HUDEP-2 (cell line): ENCODE results near the gene TNFRSF21.

Experiments
- DNase-seq, 76 experiments: peaks; one replicate each; lab custom pipeline; 2025; ENCODE audit not compliant: unreplicated experiment in 76 of 76; lab: John Stamatoyannopoulos, UW

The TNFRSF21 gene

DNA sequence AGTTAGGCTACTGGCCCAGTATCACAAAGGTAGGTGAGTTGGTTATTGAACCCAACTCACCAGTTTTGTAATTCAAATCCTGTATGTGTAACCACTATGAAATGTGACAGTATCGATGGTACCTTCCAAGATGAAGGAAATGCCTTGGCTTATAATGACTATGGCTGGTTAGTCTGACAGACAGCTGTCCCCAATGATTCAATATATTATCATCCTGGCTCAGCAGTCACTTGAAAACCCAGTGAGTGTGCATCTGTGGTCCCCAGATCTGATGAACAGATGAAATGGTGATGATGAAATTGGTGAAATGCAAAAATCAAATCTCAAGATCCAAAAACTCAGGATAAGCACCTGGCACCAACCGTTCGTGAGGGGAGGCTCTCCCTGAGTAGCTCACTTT lies 54.8 kb downstream of the TNFRSF21 start:
- no peak for DNase-seq

DNA sequence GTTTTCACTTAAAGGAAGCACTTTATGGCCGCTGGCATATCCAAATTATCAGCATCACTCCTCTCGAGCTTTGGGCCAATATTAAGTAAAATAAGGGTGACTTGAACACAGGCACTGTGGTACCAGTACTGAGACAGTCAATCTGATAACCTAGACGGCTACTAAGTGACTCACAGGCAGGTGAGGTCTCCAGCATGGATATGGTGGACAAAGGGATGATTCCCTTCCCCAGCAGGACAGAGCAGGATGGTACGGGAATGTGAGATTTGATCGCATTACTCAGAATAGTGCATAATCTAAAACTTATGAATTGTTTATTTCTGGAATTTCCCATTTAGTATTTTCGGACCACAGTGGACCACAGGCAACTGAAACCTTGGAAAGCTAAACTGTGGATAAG lies 55.7 kb downstream of the TNFRSF21 start:
- no peak for DNase-seq

DNA sequence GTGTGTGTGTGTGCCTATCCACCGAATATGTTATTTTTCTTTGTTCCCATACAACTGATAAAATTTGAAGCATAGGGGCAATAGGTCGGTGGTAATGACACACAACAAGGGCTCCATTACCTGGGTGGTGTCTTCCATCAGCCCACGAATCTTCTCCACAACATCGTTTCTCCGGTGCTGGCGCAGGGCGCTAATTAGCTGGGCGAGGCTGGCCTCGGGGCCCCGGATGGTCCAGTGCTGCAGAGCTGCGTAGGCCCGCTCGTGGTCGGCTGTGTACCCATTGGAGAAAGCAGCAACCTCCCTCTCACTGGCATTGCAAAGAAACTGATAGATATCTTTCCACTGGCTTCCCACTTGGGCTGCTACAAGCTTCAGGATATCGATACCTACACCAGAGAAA lies 56.6 kb downstream of the TNFRSF21 start:
- no peak for DNase-seq

DNA sequence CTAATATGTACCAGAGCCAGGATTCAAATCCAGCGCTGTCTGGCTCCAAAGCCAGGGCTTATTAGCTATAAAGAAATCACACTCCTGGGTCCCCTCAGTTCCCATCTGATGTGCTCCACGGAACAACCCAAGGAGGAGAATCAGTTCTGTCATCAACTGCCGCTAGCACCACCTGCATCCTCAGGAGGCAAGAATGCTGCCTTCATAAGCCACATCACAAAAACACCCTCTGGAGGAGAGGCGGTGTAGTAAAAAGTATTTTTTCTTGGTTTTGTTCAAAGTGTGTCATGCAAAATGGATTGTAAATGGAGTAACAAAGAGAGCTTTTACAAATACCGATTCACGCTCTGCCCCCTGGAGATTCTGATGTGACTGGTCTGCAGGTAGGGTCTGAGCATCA lies 57.1 kb downstream of the TNFRSF21 start:
- DNase-seq: no peak

DNA sequence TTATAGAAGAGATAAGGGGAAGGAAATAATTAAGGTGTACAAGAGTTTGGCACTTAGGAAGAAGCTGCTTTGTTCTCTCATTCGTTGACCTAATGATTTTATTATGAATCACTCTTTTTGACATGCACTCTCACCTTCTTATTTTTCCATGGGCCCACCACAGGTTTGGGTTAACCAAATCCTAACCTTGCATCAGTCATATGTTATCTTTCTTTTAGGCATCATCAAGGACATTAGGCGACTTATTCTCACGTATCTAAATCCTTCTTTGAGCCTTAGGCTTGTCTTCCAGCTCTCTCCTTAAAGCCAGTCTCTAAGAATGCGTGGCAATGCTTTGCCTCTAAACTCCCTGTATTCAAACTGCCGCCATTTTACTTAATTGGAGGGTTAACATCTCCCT lies 58.3 kb downstream of the TNFRSF21 start:
- no peak for DNase-seq

DNA sequence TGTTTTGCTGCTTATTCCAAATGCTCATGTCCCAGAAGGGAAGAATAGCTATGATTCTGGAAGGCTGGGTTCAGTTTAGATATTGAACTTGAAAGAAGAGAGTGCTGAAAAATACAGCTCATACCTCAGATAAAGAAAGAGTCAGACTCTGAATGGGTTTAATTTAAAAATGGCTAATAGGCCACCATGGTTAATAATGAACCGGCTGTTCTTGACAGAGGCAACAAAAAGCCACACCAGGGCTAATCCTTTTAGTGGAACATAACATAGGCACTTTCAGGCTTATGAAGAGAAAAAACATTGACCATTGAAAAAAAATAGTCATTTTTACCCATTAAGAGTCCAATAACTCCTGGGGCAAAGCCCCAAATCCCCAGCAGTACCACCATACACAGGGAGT lies 59.4 kb downstream of the TNFRSF21 start:
- no peak for DNase-seq

DNA sequence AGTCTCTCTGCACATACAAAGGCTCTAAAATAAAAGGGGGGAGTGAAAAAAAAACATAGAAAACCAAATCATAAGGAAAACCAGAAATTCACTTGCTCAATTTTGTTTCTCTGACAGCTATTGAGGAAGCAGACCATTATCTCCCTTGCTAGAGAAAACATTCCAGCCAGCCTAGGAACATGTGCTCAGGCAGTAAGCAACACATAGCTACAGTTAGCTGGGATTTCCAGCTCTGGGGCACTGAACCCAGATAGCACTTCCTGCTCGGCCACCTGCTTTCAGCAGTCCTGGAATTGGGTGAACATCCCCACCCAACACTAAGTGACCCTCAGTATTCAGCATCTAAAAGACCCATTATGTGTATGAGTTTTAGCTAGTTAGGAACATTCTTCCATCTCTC lies 61.3 kb downstream of the TNFRSF21 start:
- DNase-seq: no peak

DNA sequence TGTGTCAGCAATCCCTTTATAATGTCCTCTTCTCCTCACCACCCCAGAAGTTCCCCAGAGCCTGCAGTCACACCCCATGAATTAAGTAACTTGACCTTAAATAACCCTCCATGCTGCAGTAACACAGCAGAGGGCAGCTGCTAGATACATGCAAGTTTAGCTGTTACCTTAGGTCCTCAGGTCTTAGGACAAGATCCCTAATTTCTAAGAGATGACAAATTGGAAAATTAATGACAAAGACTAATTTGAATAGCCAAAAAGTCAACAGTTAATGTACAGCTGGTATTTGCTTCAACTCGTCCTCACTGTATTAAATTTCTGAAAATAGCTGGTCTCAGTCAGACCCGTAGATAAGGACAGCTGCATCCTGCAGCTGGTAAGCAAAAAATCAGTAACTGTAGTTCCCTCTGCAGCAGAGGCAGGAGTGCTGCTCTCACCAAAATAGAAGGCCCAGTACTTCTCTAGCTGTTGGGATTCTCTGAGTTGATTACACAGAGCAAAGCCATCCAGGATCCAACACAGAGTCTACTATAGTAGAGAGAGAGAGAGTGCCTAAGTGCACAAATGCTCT lies 62.4 kb downstream of the TNFRSF21 start:
- DNase-seq: peak in 4 of 76 experiments; percentile 3 to 36 (median 12)

DNA sequence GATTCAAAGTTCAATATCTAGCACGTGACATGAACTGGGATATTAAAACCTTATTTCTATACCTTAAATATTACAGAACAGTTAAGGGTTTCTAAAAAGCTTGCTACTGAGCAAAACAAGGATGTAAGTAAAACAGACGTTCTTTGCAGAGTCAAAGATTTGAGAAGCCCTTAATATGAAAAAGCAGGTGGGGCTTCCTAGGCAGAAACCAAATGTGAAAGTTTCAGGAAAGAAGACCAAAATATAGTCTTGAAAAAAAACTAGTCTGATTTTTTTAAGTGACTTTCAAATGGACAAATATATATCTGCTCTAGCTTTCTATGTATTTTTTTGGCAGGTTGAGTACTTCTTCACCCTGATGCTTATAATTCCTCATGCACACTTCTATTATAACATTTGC lies 63.2 kb downstream of the TNFRSF21 start:
- DNase-seq: no peak

DNA sequence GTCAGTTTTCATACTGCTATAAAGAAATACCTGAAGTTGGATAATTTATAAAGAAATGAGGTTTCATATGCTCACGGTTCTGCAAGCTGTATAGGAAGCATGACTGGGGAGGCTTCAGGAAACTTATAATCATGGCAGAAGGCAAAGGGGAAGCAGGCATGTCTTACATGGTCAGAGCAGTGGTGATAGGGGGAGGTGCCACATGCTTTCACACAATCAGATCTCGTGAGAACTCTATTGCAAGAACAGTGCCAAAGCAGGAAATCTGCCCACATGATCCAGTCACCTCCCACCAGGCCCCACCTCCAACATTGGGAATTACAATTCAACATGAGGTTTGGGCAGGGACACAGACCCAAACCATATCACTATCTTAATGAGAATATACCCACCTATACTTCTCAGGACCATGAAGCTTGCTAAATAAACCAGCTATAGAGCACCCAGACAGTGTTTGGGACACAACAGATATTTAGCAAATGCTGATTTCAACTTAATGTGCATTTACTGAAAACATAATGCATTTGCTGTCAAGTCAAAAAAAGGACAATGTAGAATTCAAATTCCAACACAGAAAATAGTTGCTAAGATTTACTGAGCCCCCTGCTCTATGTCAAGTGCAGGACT lies 63.8 kb downstream of the TNFRSF21 start:
- DNase-seq: peak in 14 of 76 experiments; percentile 6 to 39 (median 16)

DNA sequence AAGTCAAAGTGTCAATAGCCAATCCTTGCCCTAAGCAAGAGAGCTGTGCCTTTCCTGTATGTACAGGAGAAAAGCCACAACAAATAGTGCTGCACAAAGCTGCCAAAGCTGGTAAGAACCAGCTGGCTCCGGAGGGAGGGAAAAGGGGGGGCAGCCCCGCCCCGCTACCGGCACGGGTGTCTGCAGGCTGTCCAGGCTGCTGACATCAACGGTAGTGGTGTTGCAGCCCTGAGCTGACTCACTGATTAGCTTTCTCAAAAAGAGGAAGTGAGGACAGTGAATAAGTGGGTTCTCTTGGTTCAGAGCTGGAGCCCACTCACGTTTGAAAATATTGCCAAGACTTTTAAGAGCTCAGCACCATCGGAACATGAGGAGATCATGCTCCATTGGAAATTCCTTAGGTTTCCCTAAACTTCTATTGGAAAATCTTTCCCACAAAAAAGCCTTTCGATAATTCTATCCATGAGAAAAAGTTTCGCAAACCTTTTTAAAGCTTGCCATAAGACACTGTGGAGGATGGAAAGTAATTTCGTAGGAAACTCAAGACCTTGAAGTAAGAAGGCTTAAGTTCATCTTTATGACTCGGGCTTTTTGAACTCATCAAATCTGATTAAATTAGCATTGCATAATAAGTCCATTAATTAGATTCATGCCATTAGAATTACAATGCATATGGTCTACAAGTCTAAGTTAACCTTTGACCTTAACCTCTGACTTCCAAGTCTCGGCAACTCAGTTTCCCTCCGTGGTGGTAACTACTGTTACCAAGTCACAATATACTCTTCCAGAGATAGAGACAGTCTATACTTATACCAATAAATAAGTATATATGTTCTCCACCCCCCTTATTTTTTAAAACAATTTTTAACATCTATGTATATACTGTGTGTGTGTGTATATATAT lies 67.0 kb downstream of the TNFRSF21 start:
- DNase-seq: peak in 73 of 76 experiments; percentile 49 to 97 (median 87)

DNA sequence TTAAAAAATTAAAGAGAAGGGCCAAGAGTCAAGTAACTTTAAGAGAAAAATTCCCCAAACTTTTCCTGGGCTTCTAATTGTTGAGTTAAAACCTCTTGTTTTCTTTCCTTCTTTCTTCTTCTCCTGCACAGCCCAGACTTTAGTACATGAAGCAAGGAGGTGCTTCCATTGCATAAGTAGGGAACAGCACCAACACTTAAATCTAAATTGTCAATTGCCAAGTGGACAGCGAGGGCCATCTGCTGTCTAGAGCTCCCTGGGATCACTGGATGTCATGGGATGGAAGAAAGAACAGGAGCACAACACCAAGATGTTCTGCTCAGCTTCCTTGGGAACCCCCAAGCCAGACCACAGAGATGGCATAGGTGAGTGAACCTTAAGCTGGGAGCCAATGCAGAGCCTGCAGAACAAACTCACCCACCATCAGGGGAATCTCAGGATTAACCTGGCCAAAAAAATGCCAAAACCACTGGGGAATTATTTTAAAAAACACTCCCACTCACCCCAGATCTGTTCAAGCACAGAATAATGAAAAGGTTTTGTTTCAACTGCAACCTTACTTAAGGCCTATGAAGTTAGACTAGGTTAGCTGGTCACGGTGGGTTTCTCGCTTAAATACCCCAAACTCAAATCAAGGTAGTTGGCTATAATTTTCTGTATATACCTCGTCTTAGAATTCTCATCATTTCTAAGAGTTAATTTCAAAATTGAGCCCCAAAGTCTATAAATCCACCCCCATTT lies 67.8 kb downstream of the TNFRSF21 start:
- DNase-seq: no peak

DNA sequence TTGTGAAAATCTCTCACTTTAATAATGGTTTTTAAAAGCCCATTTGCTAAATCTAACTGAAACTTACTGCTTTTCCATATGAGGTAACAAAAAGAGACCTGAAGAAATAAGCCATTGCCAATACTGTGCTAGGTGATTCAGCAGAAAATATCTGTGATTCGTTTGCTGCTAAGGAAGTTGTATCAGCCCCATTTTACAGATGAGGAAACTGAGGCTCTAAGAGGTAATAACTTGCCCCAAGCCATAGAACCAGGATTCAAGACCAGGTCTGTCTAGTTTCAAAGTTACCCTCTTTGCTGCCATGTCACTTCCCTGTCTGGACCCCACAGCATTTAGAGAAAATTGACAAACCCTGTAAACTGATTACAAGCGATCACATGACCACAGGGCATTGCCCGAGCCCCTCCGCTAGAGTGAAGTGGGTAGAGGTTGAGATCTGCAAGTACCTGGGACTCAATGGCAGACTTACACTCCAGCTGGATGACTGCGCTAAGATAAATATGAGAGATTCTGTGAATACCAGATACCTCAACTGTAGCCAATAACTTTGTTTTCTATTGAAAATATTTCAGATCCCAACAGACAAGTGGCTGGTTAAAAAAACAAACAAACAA lies 69.3 kb downstream of the TNFRSF21 start:
- no peak for DNase-seq

DNA sequence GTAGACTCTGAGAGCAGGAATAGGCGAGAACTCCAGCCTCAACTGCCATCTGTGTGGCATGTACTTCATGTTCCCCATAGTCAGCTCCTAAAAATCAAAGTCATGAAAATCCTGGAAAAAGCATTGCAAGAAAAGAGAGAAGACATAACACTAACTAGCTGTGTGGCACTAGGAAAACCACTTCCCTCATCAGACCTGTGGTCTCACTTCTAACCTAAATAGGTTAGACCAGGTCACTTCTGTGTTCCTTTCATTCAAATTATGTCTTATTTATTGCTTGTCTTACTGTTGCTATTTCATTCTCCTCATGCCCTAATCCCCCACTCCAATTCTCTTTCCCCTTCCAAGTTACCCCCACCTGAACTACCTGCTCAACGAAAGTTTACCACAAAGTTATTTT lies 70.2 kb downstream of the TNFRSF21 start:
- no peak for DNase-seq

DNA sequence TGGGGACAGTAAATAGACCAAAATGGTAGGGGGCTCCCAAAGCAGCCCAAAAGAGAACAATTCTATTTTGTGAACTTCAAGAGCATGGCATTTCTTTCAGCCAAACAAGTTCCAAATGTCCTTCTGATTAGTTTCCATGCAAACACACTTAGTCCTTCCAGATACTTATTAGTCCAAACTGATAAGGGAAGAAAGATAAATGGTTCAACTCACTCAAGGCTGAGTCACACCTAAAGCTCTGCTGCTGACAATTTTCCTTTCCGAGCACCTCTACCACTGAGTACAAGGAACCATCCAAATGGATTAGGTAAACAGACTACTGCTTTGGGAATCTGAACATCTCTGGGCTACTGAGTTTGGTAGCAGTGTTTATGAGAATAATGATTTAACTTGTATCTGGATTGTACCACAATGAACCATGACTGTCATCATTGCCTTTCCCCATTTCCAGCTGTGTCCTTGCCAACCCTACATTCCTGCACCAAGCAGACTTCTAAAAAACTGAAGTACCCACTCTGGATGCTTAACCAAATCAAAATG lies 71.2 kb downstream of the TNFRSF21 start:
- DNase-seq: no peak

DNA sequence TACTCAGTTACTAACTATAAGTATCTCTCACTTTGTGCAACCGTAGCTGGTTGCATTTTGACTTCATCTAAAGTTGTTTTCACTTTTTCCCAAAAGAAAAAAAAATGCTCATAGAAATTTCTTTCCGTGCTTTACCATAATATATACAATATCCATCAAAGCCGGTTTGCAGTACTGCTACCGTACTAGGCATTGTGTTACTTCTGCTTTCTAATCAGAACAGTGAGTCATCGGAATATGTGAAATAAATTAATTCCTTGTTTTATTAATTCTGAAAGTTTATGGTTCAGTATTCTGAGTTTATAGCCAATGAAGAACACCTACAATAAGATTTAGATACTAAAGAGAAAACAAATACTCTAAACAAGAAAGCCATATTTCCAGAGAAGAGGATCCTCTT lies 72.5 kb downstream of the TNFRSF21 start:
- DNase-seq: no peak

DNA sequence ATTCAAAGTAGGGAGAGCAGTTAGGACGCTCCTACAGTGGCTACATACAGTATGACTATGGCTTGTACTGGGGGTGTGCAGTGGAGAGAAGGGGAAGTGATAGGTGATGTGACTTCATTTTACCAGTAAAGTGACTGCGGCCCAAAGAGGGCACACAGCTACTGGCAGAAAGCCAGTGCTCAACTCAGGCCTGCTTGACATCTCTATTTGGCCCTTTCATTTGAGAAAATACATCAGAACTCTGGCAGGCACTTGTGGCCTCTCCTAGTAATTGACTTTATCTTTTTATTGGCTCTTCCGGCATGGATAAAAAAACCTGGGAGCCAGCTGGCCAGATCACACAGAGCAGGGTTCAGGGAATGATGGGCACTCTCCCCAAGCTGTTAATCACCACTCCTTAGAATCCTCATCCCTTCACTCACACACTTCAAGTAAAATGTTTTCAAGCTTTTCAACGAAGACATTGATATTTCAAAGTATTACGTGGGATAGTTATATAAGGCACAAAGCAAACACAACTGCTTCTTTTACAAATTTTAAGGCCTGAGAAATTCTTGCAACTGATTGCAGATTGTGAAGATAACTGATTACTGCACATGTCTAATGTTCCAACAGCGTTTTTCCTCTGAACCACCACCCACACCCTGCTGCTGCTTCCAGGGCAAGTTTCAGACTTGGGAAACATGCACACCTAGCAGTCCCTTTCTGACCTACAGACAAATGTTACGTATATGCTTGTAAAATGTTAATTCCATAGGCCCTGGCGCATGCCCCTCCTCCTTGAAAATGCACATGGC lies 73.5 kb downstream of the TNFRSF21 start:
- peak in 1 of 76 experiments; percentile 7 for DNase-seq

DNA sequence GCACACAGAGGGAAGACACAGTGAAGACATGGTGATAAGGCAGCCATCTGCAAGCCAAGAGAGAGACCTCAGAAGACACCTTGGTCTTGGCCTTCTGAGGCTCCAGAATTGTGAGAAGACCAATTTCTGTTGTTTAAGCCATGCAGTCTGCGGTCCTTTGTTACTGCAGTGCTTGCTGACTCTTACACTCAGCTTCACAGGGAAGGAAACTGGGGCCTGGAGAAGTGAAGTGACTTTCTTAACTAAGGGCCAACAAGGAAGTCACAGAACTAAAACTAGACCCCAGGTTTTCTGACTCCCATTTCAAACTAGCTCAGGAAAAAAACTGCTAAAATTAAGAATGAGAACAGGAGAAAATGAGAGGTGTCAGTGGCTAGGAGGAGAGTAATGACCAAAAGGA lies 74.3 kb downstream of the TNFRSF21 start:
- no peak for DNase-seq

DNA sequence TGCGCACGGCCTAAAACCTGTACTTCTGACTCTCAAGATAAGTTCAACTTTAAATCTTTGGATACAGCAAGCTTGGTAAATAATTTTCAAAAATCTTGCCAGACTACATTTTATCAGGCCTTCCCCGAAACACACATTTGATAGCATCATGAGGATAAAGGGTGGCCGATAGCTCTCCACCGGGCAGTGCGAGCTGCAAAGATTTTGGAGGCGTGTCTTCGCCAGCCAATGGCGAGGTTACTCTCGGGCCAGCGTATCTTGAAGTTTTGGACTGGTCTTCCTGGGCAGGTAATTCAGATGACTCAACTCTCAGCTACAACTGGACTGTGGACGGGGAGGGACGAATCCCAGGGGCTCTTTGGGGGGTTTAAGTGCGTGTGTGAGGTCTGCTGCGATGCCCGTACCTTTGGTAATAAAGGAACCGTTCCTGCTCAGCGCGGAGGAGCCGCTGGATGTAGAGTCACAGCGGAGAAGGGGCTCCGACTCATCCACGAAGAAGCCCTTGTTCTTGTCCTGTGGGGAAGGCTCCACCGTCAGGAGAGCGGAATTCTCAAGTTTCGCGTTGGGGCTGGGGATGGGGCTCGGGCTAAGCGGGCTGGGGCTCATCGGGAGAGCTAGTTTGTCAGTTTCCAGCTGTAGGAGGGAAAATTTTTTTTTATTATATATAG lies 75.3 kb downstream of the TNFRSF21 start:
- no peak for DNase-seq
